IMR-90 (cell line): Measurements from ENCODE around the gene SLIT1. TPM values are rescaled to one million over a fixed set of nuclear protein-coding genes. Genes with fewer than 3 reads are reported as not detected.
"Not testable (repeated sequence)": the region's sequence is repeated elsewhere in the genome, so short reads cannot be mapped to it uniquely, and the experiment has no call there.

ENCODE experiments used
- ATAC-seq: fragments of 200-7000 bp; cut with Tn5 transposase; 2 replicates; pipeline ENCODE4 v1.9.1; 2020; ENCODE audit warnings: low read depth, mild to moderate bottlenecking, moderate library complexity
- BruUV-seq: library from RNA; stranded (reverse); fragments of 400-500 nt; replicated peaks from 2 replicates; lab custom pipeline; 2021; lab: Mats Ljungman, UMichigan
- CTCF ChIA-PET: fragments of 300-600 bp; formaldehyde crosslinking; extraction: SDS; loops from one replicate; lab custom pipeline; 2021; ENCODE audit warnings: antibody characterized with exemption; lab: Yijun Ruan, JAX
- POLR2A ChIA-PET: fragments of 300-600 bp; sonication (Branson Sonifier 250); formaldehyde crosslinking; loops from one replicate; lab custom pipeline; 2022; ENCODE audit warnings: antibody characterized with exemption; ENCODE audit not compliant: unreplicated experiment; lab: Charles Lee
- DNase-seq: peaks from one replicate; pipeline ENCODE4 v3.0.0; 2013
- H2AFZ ChIP-seq: replicated peaks from 2 replicates; pipeline ENCODE3; 2013; ENCODE audit warnings: low read length, mild to moderate bottlenecking; ENCODE audit not compliant: poor library complexity
- H2AK5ac ChIP-seq: 2 replicates; pipeline ENCODE4 v1.6.1; 2013; ENCODE audit warnings: low read depth, low read length, inconsistent platforms
- H2AK9ac ChIP-seq: replicated peaks from 2 replicates; pipeline ENCODE3; 2013; ENCODE audit warnings: mild to moderate bottlenecking, low read depth, low read length, moderate library complexity; ENCODE audit not compliant: poor library complexity
- H2BK120ac ChIP-seq: 2 replicates; pipeline ENCODE4 v1.6.1; 2013; ENCODE audit warnings: low read depth, low read length, inconsistent platforms
- H2BK15ac ChIP-seq: 3 replicates; pipeline ENCODE4 v1.6.1; 2013; ENCODE audit warnings: low read depth, low read length, inconsistent platforms
- H2BK20ac ChIP-seq: 2 replicates; pipeline ENCODE4 v1.6.1; 2013; ENCODE audit warnings: low read depth, mild to moderate bottlenecking, inconsistent platforms, low read length, moderate library complexity
- H2BK5ac ChIP-seq: 2 replicates; pipeline ENCODE4 v1.6.1; 2013; ENCODE audit warnings: mild to moderate bottlenecking, low read depth, low read length, inconsistent platforms; ENCODE audit not compliant: poor library complexity, severe bottlenecking
- H3K14ac ChIP-seq: replicated peaks from 2 replicates; pipeline ENCODE4 v1.6.1; 2013; ENCODE audit warnings: low read depth, low read length, inconsistent platforms
- H3K18ac ChIP-seq: 2 replicates; pipeline ENCODE4 v1.6.1; 2013; ENCODE audit warnings: low read depth, low read length, control low read depth
- H3K23ac ChIP-seq: 2 replicates; pipeline ENCODE4 v1.6.1; 2013; ENCODE audit warnings: low read depth, low read length, inconsistent platforms
- H3K27ac ChIP-seq: 2 replicates; pipeline ENCODE4 v1.5.1; 2013; ENCODE audit warnings: mild to moderate bottlenecking, control low read depth, low read length; ENCODE audit not compliant: insufficient read depth
- H3K27me3 ChIP-seq: 2 replicates; pipeline ENCODE4 v1.6.1; 2013; ENCODE audit warnings: low read length; ENCODE audit not compliant: control insufficient read depth, insufficient read depth
- H3K36me3 ChIP-seq: 2 replicates; pipeline ENCODE4 v1.6.1; 2013; ENCODE audit warnings: low read length, mixed read lengths; ENCODE audit not compliant: control insufficient read depth, insufficient read depth
- H3K4ac ChIP-seq: 2 replicates; pipeline ENCODE4 v1.6.1; 2013; ENCODE audit warnings: low read depth, low read length, inconsistent platforms
- H3K4me1 ChIP-seq: 2 replicates; pipeline ENCODE4 v1.6.1; 2013; ENCODE audit warnings: low read length, mixed read lengths; ENCODE audit not compliant: control insufficient read depth, insufficient read depth
- H3K4me2 ChIP-seq: 2 replicates; pipeline ENCODE4 v1.6.1; 2013; ENCODE audit warnings: low read depth, mild to moderate bottlenecking, control low read depth, low read length, moderate library complexity
- H3K4me3 ChIP-seq: 2 replicates; pipeline ENCODE4 v1.5.1; 2013; ENCODE audit warnings: low read depth, mild to moderate bottlenecking, control low read depth, low read length, moderate library complexity; ENCODE audit not compliant: insufficient read depth
- H3K56ac ChIP-seq: 2 replicates; pipeline ENCODE4 v1.6.1; 2013; ENCODE audit warnings: low read length, inconsistent platforms; ENCODE audit not compliant: insufficient read depth; ENCODE audit errors: extremely low read depth
- H3K79me1 ChIP-seq, 2 experiments: 2 replicates each; pipeline ENCODE4 v1.6.1; 2013; ENCODE audit warnings: low read length in 2 of 2, inconsistent platforms in 1 of 2, low read depth in 1 of 2
- H3K9ac ChIP-seq: 2 replicates; pipeline ENCODE4 v1.6.1; 2013; ENCODE audit warnings: low read depth, low read length, control low read depth
- H3K9me1 ChIP-seq: 2 replicates; pipeline ENCODE4 v1.6.1; 2013; ENCODE audit warnings: low read length, inconsistent platforms; ENCODE audit not compliant: insufficient read depth
- H3K9me3 ChIP-seq: 2 replicates; pipeline ENCODE4 v1.6.1; 2013; ENCODE audit warnings: low read length; ENCODE audit not compliant: control insufficient read depth, insufficient read depth
- H4K20me1 ChIP-seq: 2 replicates; pipeline ENCODE4 v1.6.1; 2013; ENCODE audit warnings: low read length, inconsistent platforms; ENCODE audit not compliant: insufficient read depth
- H4K5ac ChIP-seq: 2 replicates; pipeline ENCODE4 v1.6.1; 2013; ENCODE audit warnings: mild to moderate bottlenecking, low read depth, low read length, control low read depth
- H4K8ac ChIP-seq, 2 experiments: 2 replicates each; pipeline ENCODE4 v1.6.1; 2013; ENCODE audit warnings: low read depth in 2 of 2, low read length in 2 of 2, control low read depth in 1 of 2, inconsistent platforms in 1 of 2
- H4K91ac ChIP-seq: 2 replicates; pipeline ENCODE4 v1.6.1; 2013; ENCODE audit warnings: low read depth, low read length, inconsistent platforms; ENCODE audit not compliant: insufficient read depth
- WGBS, 2 experiments: methylation state at CpG; one replicate each; pipeline versions ENCODE4 v1.1.5 to v1.1.7; 2013; ENCODE audit warnings: missing lambda C conversion rate in 2 of 2; ENCODE audit not compliant: insufficient read length in 1 of 2; ENCODE audit errors: extremely low coverage in 2 of 2; 5-methylcytosine and 5-hydroxymethylcytosine counted together
- dilution Hi-C: fragments of 300-500 bp; cut with HindIII; formaldehyde crosslinking; loops from one replicate; pipeline ENCODE4 v1.14.3; 2018; ENCODE audit warnings: low sequenced_read_pairs; ENCODE audit not compliant: unreplicated experiment
- in situ Hi-C: fragments of 300-500 bp; cut with MboI; formaldehyde crosslinking; loops from 3 replicates; pipeline ENCODE4 v1.14.3; 2019; ENCODE audit warnings: low sequenced_read_pairs, inconsistent platforms, mixed read lengths
- intact Hi-C: fragments of 100-400 bp; cut with micrococcal nuclease; formaldehyde crosslinking; loops from 2 replicates; pipeline ENCODE4 v1.10.0; 2022
- polyA plus RNA-seq, 3 experiments: library from polyadenylated mRNA; depleted of rRNA; stranded (reverse); fragments of >200 nt; gene quantifications; 2 replicates each; pipeline ENCODE4 v1.2.3, GENCODE V29; 2012; ENCODE audit warnings: low replicate concordance in 1 of 3
- total RNA-seq: library from RNA; depleted of rRNA; stranded (reverse); fragments of >200 nt; gene quantifications from 2 replicates; pipeline ENCODE4 v1.2.3, GENCODE V29; 2012

Gene SLIT1
- total and polyA plus RNA-seq, 2 of the 4 experiments (the other 2 are of a cell fraction), result under 0.01 TPM

- H3K18ac ChIP-seq, in situ Hi-C loops, H4K91ac ChIP-seq, H3K14ac ChIP-seq, H4K20me1 ChIP-seq, H4K5ac ChIP-seq, H2BK120ac ChIP-seq, H3K79me1 ChIP-seq, BruUV-seq, H3K27ac ChIP-seq, H3K9me3 ChIP-seq, H2BK15ac ChIP-seq, H3K56ac ChIP-seq, H3K4me2 ChIP-seq, H3K9me1 ChIP-seq, H3K4me3 ChIP-seq, H3K4me1 ChIP-seq, H3K36me3 ChIP-seq, H3K23ac ChIP-seq, H2BK5ac ChIP-seq, H2AK5ac ChIP-seq, DNase-seq, H4K8ac ChIP-seq, H2AK9ac ChIP-seq, dilution Hi-C loops, H3K4ac ChIP-seq, H2AFZ ChIP-seq, H3K9ac ChIP-seq, ATAC-seq, H2BK20ac ChIP-seq: not testable (repeated sequence)
- ChIA-PET CTCF (interaction anchor here (1.2 kb wide), 1 partner anchor 39 kb away, joined by 3 read pairs; no protein-coding TSS in a partner anchor), POLR2A (interaction anchor here (0.6 kb wide), 1 partner anchor 201 kb away, joined by 10 read pairs; no protein-coding TSS in a partner anchor)
- intact Hi-C loops, result loop anchor here (10.0 kb wide), 2 partner anchors 389 to 659 kb away; no protein-coding TSS in a partner anchor
- no CpG with 5 or more reads among the region's 9 CpGs for WGBS, 2 experiments
- H3K27me3 ChIP-seq, result peaks cover 41% of the 10 kb centered on the region
Measured at GRCh38 chr10:97033841-97034240, 151.9 kb downstream of the SLIT1 start.
